Activated CD4-positive, alpha-beta T cell treated with anti-CD3 and anti-CD28 coated beads, Interleukin-2, amount 50 U/mL, for 48 hours (primary cell): ENCODE measurements around the gene FGF1.
"Not testable (repeated sequence)": the region's sequence is repeated elsewhere in the genome, so short reads cannot be mapped to it uniquely, and the experiment has no call there.

Source experiments
- DNase-seq, 2 experiments: peaks; one replicate each; pipeline ENCODE4 v3.0.0-alpha.2; 2020

Gene FGF1

DNA sequence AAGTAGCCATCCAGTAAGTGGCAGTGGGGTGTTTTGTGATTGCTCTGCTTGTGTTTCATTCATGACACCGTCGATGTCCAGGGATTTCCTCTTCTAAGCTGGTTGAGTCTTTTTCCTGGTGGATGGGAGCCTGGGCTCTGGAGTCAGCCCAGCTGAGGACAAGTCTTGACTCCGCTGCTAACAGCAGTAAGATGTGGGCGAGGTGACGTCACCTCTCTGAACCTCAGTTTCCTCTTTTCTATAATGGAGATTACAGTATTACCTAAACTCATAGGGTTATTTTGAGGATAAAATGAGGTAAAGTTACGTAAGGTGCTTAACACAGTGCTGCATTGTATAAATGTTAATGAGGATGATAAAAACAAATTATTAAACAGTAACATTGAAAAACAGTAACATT is 21.3 kb downstream of the FGF1 start:
- DNase-seq = no peak

DNA sequence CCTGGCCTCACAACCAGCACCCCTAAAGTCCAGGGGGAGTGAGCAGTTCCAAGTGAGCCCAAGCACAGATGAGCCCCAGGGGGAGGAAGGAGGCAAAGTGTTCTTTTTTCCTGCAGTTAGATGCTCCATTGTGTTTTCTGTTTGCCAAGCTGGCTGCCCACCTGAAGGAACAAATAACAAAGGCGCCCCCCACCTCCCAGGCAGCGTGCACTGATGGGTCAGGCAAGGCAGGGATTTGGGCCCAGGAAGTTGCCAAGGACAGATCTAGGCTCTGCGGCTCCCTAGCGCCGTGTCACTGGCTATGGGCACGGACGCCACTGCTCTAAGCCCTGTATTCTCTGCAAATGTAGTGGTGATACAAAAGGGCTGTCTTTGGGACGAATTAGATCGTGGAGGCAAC is 21.8 kb downstream of the FGF1 start:
- DNase-seq = no peak

DNA sequence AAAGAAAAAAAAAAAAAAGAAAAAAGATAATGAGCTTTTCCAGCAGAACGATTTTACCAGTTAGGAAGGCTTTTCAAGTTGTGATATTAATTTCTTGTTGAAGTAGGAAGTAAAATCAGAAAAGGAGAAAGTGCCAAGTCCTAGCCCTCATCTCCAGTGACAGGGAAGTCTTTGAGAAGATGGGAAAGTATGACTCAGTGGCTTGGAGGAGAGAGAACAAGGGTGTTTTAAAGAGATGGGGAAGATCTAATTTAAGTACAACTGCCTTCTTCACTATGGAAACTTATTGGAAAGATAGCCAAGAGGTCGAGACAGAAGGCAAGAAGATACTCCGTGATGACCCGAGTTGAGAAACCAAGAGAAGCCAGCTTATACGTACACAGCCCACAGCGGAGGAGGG is 22.6 kb downstream of the FGF1 start:
- no peak for DNase-seq

DNA sequence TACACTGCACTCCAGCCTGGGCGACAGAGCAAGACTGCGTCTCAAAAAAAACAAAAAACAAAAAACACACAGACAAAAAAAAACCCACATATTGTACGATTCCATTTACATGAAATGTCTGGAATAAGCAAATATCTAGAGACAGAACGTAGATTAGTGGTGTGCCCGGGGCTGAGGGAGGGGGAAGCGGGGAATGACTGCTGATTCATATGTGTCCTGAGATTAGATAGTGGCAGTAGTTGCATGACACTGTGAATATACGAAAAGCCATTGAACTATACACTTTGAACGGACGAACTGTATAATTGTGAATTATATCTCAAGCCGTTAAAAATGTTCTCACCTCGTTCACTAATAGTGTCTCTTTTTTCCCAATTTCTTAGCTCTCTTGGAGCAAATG is 23.9 kb downstream of the FGF1 start:
- no peak for DNase-seq

DNA sequence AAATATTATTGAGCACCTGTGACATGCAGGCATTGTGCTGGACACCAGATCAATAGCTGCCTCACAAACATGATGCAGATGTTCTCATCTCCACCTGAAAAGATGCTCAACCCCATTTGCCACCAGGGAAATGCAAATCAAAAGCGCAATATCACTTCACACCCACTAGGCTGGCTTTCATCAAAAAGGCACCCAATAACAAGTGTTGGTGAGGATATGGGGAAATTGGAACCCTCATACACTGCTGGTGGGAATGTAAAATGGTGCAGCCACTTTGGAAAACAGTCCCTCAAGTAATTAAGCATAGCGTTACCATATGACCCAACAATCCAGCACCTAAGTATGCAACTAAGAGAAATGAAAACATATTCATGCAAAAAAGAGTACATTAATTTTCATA is 24.7 kb downstream of the FGF1 start:
- no peak for DNase-seq

DNA sequence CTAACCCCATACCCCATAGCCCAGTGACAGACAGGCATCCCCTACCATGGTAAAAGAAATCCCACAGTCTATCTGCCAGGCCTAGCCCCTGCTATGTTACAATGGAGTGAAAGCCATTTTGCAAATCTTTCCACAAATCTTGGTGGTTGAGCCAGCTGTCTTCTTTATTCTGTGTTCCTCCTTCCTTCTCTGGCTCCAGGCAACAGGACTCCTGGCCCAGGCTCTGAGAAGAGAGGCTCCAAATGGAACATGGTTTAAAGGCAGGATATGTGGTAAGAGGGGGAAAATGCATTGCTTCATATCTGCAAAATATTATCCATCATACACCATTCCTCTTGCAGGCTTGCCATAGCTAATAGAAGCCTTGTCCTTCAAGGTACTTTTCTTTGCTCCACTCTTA is 25.2 kb downstream of the FGF1 start:
- DNase-seq = no peak

DNA sequence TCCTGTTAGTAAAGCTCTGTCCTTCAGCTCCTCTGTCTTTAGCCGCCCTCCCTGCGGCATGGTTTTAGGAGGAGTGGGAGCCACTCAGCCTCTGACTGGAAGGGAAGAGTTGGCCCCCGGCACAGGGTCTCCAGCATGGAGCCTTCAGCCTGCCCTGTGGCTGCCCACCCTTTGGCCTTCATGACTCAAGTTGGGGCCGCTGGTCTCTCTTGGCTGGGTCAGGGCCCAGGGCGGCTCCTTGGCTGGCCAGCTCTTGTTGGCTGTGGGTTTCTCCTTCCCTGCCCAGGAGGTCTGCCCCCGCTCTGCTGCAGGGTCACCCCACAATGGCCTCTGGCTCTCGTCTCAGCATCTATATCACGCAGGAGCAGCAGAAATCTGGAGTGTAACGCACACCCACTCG is 25.7 kb downstream of the FGF1 start:
- DNase-seq = no peak

DNA sequence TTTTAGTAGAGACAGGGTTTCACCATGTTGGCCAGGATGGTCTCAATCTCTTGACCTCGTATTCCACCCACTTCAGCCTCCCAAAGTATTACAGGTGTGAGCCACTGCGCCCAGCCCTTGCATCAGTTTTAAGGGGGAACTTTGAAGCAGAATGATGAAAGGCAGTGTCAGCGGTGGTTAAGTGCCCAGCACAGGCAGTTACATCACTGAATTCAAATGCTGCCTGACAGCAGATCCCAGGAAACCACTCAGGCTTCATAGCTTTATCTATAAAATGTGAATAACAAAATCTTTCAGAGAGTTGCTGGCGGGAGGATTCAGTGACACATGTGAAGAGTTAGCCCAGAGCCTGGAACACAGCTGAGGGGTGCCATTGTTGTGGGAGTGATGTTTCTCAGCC is 26.5 kb downstream of the FGF1 start:
- no peak for DNase-seq

DNA sequence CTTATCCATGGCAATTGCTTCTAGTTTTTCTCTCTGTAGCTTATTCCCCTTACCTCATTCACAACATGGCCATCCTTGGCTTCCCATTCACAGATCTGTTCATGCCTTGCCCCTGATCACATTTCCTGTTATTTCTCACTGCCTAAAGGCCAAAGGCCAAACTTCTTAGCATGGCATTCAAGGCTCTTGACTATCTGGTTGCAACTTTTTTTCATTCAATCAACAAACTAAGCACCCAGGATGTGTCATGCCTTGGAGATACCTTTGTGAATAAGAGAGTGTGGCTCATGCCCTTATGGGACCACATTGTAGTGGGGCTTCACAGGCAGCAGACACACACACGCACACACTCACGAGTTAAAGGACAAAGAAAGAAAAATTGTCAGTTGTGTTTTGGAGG is 27.6 kb downstream of the FGF1 start:
- DNase-seq = no peak

DNA sequence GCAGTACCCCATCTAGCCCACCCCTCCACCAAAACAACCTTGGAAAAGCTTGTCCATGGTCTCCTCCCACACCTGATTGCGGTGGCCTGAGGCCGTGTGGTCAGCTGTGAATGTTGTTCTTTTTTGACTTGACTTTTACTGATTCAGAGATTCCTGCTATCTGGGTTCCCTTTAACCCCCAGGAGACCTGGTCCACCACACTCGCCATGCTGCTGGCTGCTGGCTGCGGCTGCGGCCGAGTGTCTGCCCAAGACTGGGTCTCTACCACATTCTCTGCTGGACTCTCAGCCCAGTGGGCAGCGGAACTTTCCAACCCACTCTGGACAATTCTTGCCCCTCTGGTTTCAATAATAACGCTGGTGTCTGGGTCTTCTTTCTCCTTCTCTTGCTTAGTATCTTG is 28.4 kb downstream of the FGF1 start:
- no peak for DNase-seq

DNA sequence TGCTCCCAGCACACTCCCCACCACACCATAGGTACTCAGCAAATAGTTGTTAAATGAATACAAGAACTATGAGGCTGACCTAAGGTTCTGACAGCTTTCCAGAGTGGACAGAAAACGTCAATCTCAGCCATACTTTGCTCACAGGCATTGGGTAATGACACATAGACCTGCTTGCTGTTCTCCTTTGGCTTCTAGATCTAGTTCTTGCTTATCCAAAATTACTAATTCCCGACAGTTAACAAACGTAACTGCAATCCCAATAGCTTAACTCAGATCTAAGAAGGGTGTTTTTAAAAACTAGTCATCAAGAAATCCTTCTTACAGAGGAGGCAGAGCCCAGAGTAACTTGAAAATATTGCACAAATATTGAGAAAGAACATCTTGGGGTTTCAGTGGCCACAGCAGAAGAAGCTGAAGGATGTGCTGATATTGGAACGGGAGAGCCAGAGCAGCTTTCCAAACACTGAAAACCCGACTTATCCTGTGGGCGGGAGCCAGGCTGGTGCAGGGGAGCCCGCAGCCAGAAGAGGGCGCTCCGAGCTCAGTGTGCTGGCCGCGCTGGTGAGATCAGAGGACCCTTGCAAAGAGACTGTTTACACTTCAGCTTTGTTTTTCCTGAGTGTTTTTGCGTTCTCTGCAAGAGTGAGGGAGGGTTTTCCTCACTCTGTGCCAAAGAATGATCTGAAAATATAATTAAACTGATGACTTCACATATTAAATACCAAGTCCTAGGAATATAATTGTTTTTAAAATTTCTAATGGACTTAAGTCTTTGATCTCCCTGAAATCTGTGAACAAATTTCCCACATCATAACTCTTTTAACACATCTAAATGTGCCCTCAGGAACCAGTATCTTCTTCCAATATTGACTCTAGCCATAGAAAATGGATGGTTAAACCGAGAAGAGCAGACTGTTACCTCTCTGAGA is 30.3 kb downstream of the FGF1 start:
- DNase-seq = peak; percentile 74 to 79

DNA sequence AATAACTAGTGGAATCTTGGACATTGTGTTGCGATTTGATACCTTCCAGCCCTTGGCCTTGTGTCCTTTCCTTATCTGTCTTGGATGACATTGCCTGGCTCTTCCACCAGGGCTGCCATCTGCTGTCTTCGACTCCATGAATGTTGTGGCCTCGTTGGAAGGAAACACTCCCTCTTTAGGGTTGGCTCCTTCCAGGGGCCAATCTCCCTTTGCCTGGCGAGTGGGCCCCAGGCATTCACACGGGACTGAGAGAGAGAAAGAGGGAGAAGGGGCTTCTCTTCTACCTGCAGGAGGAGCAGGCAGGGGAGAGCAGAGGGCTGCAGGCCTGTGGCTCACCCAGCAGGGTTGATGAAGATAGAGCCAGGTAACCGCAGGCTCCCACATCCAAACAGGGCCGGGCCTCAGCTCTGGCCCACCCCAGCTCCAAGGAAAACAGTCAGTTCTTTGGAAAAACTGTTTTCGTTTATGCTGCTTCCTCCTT is 31.3 kb downstream of the FGF1 start:
- no peak for DNase-seq

DNA sequence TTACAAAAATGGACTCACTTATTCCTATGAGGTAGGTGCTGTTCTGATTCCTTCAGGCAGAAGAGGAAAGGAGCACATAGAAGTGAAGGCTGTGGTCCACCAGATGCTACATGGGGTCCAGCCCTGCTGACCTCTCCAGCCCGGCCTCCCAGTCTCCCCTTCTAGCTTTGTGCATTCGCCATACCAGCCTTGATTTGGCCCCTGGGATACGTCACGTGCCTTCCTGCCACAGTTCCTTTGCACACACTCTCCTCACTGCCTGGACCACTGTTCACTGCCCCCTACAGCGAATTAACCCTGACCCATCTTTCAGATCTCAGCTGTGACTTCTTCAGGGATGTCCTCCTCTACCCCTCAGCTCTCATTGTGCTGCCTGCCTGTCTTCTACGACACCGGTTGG is 32.6 kb downstream of the FGF1 start:
- no peak for DNase-seq

DNA sequence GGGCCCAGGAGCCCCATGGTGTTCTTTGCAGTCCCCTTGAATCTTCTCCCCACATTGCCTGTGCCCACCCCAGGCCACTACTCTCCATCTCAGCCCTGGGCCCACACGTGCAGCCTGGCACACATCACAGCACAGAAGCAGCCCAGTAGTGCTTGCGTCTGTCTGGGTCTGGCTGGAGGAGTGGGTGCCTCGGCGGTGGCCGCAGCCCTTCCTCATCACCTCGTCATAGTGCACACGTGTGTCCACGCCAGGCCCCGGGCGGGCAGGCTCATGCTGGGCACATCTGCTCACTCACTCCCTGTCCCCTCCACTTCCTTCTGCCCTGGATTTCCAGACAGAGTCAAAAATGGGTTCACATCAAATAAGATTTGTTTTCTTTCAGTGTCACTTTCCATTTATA is 33.3 kb downstream of the FGF1 start:
- DNase-seq = no peak

DNA sequence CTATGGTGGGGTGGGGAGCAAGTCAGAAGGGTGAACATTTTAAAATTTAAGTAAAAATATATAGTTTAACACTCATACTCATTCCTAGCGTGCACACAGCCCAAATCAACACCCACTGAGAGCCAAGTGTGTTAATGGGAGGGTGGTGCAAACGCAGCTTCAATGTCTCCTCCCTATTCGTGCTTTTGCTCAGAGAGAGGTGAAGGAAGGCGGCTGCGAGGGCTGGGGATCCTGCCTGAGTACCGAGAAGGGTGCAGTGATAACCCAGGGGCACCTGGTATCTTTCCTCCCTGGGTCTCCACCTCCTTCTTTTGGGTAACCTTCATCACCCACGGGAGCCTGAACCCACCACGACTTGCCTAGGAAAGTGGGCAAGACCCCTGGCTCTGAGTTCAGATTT is 35.0 kb downstream of the FGF1 start:
- no peak for DNase-seq

DNA sequence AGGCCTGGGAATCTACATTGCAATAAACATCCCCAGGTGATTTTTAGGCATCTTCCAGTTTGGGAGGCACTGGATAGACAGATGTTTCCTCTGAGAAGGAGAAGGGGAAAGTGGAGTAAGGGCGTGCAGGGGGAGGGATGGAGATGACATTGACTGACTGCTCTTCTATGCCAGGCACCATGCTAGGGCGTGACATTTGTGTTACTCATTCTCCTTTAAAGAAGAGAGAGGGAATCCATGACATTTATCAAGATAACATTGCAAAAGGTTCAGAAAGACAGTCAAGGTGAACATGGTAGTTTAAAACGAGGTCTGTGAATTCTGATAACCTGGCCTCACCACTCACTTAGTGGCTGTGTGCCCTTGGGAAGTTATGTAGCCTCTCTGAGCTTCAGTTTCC is 35.8 kb downstream of the FGF1 start:
- no peak for DNase-seq

DNA sequence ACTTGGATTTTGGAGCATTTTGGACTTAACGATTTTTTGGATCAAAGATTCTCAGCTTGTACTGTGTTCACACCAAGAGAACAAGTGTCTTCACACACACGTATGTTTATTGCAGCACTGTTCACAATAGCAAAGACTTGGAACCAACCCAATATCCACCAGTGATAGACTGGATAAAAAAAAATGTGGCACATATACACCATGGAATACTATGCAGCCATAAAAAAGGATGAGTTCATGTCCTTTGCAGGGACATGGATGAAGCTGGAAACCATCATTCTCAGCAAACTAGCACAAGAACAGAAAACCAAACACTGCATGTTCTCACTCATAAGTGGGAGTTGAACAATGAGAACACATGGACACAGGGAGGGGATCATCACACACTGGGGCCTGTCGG is 37.8 kb downstream of the FGF1 start:
- DNase-seq = not testable (repeated sequence)

DNA sequence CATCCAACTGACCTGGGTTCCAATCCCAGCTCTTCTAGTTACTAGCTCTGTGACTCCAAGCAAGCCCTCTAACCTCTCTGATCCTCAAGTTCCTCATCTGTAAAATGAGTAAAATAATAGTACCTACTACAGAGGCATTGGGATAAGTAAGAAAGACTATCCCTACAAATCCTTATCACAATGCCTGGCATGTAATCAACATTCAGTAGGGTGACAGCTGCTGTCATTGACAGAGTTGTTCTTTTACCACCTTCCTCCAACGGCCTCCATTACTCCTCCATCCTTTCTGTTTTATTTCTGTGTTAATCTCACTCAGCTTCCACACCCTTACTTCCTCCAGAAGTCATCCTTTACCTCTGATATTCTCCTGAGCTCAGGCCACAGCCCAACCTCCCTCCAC is 40.4 kb downstream of the FGF1 start:
- DNase-seq = no peak

DNA sequence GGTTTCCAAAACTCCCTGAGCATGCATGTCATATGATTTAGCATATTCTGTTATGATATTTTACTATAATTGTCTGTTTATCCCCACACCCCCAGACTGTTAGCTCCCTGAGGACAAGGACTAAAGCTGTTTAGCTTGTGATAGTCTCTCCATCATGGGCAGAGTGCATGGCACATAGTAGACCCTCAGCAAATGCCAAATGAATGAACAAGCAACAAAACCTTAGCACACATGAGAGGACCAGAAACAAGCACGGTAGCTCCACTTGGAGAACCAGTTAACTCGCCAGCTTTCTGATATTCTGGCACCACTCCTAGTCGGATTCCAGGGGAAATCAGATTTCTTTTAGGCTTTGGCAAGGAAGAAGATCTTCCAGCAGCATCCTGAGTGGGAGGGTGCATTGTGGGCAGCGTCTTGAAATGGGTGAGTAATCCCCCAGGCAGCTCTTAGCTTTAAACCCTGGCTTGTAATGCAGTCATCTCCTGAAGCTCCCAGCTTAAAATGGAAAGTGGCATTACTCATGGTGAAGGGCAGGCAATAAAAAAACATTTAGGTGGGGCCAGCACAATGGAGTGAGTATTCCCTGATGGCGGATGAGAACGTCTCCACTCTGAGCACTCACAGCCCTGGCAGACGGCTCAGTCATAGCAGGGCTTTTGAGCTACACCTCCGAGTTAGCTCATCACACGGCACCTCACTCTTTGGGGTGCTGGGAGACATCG is 41.1 kb downstream of the FGF1 start:
- DNase-seq = no peak

DNA sequence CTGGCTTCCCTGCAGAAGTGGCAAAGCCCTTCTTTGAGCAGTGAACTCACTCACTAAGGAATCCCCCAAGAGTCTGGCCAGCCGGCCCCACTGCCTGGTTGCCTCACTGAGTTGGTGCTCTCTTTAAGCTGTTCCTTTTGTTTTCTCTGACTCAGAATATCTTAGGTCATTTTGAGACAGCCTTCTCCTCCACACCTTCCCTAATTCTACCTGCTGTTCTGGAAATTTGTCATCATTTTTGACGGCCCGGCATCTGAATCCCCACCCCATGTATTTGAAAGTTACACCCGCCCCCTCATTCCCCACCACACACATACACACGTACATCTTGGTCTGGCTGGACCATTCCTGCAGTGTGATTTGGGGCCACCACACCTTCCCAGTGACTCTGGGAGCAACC is 41.8 kb downstream of the FGF1 start:
- no peak for DNase-seq

DNA sequence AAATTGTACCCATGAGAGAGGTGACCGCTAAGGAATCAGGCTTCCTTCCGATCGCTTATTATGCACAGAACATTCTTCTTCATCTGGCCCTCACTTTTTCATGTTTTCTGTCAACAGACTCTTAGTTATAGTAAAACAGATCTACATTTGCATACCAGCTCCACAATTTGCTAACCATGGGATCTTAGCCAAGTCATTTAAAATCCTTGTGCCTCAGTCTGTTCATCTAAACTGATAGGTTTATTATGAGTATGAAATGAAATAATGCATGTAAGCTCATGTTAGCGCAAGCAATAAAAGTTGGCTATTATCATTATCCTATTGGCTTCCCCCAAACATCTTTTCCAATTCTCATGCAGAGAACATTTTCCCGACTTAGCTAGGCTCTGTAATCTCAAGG is 42.3 kb downstream of the FGF1 start:
- no peak for DNase-seq

DNA sequence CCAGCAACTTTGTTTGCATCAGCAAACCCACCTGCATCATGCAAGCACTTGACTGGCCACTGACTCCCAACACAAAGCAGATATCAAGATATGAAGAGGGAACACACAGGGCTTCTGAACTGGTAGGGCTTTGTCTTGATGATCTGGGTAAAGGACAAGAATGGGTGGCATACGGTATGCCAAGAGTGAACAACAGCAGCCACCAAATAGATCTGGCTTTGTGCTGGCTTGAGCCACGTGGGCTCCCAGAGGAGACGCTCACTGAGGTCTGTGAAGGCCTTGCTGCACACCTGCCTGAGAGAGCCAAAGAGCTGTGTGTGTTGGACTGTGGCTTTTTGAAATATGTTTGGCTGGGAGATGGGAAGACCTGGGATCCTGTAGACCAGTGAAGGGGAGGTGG is 43.5 kb downstream of the FGF1 start:
- DNase-seq = no peak

DNA sequence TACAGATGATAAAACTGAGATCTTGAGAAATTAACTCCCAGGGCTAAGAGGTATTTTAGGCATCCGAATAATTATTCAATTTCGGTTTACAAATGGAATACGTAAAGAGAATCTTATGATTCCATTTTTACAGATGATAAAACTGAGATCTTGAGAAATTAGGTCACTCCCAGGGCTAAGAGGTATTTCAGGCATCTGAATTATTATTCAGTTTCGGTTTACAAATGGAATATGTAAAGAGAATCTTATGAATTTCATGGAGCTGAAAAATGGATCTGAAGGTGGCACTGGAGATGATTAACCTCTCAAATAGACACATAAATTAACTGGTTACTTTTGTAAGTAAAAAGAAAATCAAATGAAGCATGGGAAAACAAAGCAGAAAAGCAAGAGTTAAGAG is 44.2 kb downstream of the FGF1 start:
- no peak for DNase-seq

DNA sequence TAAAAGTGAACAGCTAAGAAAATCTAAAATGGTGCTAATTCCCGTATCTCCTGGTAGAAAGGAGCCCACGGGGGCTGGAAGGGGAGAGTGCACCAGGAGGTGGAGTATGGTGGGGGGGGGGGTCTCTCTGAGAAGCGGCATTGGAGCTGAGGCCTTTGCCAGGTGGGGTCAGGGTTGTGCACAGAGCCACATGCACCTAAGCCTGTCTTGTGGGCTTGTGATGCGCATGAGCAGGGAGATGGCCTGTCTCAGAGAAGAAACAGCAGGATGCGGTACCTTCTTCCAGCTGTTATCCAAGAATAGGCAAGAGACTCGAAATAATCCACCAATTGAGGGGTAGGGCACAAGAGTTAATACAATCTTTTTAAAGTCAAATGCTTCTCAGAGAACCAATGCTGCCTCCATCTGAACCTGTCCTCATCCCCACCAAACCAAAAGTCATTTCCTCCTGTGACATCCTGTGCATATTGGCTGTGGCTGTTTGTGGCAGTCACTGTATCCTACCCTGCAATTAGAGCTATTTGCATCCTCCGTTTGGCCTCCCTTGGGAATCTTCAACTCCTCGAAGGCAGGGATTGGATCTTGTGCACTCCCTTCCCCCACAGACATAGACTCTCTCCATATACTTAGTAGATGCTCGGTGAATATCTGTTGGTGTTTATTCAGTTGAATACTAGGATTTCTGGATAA is 45.4 kb downstream of the FGF1 start:
- no peak for DNase-seq
